ENCODE measurements around the gene KCP.

DNA sequence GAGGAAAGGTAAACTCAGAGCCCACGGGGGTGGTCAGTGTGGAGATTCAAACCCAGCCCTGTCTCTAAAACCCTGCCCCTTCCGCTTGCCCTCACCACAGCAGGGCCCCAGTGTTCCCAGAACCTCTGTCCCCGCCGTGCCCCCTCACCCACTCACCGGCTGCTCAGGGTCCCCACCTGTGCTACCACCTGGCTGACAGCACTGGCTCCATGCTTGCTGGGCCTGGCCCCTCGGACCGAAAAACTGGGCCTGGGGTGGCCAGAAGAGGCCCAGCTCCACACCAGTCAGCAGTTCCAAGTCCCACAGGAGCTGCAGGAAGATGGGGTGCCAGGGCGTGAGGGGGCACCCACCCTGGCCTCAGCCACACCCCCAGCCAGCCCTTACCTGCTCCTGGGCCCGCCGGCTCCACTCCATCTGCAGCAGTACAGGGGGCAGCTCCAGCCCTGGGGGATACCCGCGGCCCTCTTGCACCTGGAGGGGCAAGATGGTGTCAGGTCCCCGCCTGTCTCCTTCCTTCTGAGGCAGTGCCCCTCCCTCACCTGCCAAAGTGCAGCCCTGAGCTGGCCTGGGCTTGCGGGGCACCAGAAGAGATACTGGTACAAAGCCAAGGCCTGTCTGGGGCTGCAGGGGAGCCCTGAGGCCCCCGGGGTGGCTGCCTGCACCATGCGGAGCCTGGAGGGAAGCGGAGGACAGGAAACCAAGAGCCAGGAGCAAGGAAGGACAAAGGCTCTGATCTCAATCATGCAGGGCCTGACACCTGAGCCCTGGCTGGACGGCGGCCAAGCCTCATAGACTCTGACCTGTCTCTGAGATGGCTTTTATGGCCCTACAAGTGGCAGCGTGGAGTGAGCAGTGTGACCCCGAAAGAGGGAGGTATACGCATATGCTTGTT lies 36.1 kb downstream of the KCP start:
- TF ChIP-seq, protein P1, sequence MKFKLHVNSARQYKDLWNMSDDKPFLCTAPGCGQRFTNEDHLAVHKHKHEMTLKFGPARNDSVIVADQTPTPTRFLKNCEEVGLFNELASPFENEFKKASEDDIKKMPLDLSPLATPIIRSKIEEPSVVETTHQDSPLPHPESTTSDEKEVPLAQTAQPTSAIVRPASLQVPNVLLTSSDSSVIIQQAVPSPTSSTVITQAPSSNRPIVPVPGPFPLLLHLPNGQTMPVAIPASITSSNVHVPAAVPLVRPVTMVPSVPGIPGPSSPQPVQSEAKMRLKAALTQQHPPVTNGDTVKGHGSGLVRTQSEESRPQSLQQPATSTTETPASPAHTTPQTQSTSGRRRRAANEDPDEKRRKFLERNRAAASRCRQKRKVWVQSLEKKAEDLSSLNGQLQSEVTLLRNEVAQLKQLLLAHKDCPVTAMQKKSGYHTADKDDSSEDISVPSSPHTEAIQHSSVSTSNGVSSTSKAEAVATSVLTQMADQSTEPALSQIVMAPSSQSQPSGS (IDR thresholded peaks at IDR 0.05; ENCODE audit: low read length): no peak
- TF ChIP-seq, protein P2, sequence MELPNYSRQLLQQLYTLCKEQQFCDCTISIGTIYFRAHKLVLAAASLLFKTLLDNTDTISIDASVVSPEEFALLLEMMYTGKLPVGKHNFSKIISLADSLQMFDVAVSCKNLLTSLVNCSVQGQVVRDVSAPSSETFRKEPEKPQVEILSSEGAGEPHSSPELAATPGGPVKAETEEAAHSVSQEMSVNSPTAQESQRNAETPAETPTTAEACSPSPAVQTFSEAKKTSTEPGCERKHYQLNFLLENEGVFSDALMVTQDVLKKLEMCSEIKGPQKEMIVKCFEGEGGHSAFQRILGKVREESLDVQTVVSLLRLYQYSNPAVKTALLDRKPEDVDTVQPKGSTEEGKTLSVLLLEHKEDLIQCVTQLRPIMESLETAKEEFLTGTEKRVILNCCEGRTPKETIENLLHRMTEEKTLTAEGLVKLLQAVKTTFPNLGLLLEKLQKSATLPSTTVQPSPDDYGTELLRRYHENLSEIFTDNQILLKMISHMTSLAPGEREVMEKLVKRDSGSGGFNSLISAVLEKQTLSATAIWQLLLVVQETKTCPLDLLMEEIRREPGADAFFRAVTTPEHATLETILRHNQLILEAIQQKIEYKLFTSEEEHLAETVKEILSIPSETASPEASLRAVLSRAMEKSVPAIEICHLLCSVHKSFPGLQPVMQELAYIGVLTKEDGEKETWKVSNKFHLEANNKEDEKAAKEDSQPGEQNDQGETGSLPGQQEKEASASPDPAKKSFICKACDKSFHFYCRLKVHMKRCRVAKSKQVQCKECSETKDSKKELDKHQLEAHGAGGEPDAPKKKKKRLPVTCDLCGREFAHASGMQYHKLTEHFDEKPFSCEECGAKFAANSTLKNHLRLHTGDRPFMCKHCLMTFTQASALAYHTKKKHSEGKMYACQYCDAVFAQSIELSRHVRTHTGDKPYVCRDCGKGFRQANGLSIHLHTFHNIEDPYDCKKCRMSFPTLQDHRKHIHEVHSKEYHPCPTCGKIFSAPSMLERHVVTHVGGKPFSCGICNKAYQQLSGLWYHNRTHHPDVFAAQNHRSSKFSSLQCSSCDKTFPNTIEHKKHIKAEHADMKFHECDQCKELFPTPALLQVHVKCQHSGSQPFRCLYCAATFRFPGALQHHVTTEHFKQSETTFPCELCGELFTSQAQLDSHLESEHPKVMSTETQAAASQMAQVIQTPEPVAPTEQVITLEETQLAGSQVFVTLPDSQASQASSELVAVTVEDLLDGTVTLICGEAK (IDR thresholded peaks at IDR 0.05; ENCODE audit: borderline replicate concordance): no peak
- TF ChIP-seq, protein P3, sequence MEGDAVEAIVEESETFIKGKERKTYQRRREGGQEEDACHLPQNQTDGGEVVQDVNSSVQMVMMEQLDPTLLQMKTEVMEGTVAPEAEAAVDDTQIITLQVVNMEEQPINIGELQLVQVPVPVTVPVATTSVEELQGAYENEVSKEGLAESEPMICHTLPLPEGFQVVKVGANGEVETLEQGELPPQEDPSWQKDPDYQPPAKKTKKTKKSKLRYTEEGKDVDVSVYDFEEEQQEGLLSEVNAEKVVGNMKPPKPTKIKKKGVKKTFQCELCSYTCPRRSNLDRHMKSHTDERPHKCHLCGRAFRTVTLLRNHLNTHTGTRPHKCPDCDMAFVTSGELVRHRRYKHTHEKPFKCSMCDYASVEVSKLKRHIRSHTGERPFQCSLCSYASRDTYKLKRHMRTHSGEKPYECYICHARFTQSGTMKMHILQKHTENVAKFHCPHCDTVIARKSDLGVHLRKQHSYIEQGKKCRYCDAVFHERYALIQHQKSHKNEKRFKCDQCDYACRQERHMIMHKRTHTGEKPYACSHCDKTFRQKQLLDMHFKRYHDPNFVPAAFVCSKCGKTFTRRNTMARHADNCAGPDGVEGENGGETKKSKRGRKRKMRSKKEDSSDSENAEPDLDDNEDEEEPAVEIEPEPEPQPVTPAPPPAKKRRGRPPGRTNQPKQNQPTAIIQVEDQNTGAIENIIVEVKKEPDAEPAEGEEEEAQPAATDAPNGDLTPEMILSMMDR (IDR thresholded peaks at IDR 0.05 in 2 of 3, conservative IDR thresholded peaks at IDR 0.05 in 1 of 3; ENCODE audit: control insufficient read depth in 2 of 3, extremely low read depth in 1 of 3, insufficient read depth in 1 of 3, low read depth in 3 of 3, low read length in 3 of 3): no peak
- TF ChIP-seq PAX8 (IDR thresholded peaks at IDR 0.05) (no peak), NFYA (IDR thresholded peaks at IDR 0.05; ENCODE audit: borderline replicate concordance, low read depth, low read length) (no peak), POLR2A (IDR thresholded peaks at IDR 0.05; ENCODE audit: low read depth, low read length) (no peak)

Data from GM12878 (cell line).